Germinal center (tissue), 1 donor: ENCODE measurements around the gene RPP25L.

Experiments used
- DNase-seq: peaks from one replicate; pipeline ENCODE4 v3.0.0; 2012; ENCODE audit warnings: mixed read lengths, low spot score

The RPP25L gene

DNA sequence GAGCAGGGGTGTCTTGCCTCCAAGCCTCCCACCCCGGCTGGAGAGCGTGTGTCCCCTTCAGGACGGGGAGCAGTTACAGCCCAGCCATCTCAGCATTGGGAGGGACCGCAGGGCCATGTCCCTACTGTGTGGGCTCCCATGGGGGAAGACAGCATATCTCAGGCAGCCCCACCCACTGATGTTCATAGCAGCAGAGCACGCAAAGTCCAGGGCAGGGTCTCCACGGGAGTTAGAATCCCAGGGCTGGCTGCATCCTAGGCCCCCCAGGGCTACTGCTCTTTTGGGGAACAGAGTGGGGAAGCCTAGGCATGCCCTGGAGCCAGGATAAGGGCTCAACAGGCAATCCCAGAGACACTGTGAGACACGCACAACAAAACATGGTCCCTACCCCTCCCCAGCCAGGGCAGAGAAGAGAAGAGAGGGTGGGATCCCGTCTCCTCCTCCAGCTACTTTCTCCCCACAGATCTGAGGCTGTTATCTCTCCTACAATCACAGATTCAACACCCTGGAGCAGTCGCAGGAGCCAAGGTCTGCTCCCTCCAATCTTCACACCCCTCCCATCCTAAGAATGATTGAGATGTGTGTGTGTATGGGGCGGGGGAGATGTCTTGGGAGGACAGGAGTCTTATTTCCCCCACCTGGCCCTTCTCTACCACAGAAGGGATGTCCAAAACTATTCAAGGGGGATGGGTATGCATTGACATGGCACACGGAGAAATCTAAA is 25.8 kb downstream of the RPP25L start:
- no peak for DNase-seq

DNA sequence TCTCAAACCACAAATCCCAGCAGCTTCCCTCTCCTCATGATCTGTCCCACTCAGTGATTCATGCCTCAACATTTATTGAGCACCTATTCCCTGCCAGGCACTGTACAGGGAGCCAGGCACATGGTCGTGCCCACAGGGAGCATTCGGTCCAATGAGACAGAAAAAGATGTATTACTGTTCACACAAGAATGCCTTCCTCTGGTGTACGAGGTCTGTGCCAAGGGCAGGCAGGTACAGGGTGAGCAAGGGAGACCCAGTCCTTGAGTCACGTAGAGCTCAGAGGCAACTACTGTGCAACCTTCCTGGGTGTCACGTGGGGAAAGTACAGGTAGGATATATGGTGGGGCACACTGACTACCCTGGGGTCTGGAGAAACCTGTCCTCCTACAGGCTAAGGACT is 26.9 kb downstream of the RPP25L start:
- DNase-seq: no peak

DNA sequence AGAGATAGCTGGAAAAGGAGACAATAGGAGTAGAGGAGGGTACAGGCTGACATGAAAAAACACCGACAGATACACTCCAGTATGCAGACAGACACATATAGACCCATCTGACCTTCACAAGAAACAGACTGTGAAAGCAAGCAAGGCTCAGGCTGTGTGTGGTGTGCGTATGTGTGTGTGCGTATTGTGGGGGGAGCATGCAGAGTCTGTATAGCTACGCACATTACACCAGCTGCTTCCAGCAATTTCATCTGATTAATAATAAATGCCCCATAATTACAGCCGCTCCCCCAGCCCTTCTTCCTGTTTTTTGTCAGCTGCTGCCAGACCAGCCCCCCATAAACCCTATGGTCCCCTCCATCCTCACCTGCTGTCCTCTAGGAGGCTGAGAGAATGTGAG is 29.1 kb downstream of the RPP25L start:
- DNase-seq: no peak

DNA sequence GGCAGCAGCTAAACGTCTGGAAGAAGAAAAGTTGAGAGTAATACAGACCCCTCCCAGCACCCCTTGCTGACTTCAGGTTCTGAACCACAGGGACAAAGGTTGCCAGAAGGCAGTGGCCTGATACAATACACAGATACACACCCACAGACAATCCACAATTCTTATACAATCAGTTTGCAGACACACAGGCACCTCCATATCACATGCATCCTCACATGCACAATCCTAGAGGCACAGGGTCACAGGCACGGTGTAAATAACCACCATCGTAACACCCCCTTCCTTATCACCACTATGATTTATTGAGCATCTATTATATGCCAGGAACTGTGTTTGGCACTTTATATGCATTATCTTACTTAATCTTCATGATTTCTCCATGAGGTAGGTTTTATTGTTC is 30.6 kb downstream of the RPP25L start:
- no peak for DNase-seq

DNA sequence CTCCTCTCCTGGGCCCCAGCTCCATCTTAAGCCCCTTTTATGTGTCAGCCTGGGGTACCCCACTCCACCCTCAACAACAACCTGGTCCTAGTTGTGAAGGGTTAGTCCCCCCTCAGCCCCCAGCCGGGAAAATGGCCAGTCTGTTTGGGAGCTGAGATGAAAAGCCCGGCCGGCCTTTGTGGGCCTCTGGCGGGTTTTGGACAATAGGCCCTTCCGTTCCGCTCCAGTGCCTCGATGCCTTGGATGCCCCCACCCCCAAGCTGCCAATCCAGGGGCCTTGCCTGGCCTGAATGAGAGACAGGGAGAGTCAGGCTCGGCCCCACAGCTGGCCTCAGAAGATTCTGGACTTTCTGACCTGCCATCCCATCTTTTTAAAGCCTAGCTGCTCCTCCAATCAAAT is 31.5 kb downstream of the RPP25L start:
- no peak for DNase-seq

DNA sequence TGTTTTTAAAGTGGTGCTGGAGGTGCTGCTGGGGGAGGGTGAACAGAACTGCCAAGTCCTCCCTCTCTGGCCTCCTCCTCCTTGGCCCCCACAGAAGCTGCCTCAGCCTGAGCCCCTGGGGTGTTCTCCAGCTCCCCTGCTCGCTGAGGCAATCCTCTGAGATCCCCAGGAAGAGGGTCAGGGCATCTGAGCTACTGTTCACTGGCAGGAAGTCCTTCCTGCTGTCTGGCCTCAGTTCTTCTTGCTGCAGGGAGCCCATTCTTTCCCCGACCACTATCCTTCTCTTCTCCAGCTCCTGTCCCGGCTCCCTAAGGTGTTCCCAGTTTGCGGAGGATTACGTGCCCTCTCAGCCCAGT is 32.1 kb downstream of the RPP25L start:
- DNase-seq: no peak

DNA sequence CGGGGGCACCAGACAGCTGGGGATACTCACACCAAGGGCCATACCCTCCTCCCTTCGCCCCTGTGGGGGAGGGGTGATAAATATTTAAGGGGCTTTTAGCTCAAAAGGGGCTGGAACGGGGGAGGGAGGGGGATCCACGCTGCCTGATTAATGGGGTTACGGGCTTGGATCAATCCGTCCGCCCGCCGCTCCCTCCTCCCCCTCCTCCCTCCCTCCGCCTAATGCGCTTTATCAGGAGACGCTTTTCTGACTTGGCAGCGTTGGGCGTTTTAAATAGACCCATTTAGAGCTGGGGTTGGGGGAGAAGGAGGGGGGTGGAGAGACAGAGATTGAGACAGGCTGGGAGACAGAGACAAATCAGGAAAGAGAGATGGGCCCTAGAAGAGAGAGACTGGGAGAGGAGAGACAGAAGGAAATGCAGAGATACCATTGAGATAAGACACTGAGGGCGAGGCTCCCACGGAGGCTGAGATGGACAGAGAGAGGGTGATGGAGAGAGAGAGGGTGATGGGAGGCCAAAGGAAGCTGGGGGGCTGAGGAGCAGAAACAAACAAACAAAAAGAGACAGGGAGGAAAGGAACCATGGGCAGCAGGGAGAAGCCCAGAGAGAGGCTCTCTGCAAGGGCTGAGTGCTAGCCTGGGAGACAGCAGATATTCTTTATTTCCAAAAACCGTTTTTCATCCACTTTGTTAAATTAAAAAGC is 32.6 kb downstream of the RPP25L start:
- DNase-seq: no peak

DNA sequence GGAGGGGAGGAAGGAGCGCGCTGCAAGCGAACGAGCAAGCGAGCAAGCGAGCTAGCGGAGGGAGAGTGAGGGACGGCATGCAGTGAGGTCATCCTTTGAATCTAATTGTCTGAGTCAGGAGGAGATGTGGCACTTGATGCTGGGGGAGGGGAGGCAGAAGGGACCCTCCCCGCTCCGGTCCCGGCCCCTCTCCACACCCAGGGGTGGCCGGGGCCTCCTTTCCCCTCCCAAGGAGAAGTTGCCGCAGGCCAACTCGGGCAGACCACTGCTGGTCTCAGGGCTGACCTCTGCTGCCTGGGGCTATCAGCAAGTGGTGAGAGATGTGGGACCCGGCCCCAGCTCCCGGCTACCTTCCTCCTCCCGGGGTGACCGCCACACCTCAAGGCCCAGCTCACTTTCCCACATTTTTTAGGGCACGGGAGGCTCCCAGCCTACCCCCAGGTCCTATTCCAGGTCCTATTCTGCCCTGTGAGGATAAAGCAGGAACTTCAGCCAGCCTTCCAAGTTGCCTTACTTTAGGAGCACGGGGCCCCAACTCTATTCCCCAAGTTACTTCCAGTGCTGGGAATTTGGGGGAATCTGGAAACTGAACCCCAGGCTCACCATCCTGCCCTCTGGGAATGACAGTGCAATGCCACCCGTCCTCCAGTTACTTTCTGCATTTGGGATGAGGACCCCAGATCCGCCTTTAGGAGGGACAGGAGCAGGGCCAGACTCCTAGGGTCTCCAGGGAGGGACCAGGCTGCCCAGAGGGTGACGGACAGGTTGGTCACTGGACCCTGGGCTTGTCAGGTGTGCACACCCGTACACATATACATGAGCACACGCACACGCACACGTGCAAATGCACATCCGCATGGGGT is 33.4 kb downstream of the RPP25L start:
- DNase-seq: no peak

DNA sequence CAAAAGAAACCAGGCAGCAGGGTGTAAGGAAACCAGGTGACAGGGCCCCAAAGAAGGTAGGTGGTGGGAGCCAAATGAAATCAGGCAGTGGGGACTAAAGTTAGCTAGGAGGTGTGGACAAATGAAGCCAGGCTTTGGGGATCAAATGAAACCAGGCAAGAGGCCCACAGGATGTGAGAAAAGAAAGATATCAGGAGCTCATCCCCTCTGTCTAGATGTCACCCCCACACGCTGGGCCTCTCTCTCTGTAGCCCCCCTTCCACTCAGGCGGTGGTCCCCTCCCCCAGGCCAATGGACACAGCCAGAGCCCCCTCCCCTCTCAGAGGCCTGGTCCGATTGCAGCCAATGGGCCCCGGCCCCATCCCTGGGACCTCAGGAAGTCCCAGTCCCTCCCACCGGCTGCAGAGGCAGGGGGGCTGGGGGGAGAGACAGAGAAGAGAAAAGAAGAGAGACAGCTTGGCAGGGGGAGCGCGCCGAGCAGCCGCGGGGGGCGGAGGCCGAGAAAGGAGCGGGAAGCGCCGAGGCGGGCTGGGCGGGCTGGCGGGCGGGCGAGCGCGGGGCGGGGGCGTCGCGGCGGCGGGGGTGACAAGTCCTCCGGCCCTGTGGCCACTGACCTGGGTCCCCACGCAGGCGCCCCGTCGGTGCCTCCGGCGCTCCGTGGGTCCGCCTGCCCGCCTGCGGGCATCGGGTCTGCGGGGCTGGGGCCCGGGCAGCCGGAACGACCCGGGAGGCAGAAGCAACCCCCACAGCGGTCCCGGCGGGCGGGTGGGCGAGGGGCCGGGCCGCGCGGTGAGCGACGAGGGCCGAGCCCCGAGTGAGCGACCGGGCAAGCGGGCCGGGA is 34.3 kb downstream of the RPP25L start:
- DNase-seq: no peak

DNA sequence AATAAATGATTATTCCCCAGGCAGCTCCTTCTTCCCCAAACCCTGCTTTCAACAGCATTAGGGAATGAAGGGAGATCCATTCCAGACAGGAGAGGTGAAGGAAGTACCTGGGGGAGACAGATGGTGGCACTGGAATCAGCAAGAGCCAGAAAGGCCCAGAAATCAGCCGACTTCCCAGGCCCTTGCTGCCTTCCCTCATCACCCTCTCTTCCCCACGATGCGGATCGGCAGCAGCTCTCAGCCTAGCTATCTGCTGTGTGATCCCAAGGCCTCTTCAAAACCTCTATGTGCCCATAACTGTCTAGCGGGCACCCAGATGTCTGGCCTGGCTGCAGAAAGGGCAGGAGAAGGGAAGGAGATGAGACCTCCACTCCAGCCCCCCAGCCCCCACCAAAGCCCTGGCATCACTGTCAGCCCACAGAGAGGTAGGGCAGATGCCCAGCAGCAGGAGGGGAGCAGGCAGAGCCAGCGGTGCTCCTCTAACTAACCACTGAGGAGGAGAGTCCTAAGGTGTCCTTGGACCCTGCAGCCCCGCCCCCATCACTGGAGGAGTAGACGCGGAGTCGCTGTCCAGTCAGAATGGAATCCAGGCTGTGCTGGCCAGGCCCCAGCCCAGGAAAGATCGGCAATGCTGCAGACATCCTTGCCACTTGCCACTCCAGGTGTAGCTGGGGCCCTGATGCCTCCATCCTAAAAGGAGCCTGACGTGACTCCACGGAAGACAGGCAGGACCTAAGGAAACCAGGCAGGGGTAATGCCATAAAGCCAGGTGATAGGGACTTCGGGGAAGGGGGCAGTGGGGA is 35.1 kb downstream of the RPP25L start:
- no peak for DNase-seq

DNA sequence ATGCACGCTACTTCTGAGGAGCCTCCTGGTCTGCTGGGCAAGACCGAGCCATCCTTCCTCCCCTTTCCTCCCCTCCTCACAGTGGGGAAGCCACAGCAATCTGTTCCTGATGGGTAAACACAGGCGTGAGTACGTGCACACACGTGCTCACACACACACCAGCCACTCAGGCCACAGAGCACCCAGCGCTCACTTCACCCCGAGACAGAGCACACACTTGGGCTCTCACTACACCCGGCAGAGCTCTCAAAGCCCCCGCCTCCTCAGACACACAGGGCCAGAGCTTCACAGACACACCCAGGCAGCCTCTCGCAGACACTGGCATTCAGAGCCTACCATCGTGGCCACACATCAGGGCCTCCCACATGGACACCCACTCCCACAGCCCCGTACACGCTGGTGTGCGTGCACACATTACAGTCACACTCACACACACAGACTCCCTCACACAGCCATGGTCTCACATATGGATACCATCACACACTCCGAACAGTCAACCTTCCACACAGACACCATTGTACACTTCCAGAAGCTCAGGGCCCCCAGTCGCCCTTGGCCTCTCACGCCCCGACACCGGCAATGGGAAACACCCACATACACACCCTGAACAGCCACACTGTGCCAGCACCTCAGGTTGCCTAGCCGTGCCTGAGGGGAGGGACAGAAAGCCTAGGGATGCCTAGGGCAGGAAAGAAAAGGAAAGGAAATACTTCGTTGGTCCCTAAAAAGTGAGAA is 35.9 kb downstream of the RPP25L start:
- DNase-seq: no peak

DNA sequence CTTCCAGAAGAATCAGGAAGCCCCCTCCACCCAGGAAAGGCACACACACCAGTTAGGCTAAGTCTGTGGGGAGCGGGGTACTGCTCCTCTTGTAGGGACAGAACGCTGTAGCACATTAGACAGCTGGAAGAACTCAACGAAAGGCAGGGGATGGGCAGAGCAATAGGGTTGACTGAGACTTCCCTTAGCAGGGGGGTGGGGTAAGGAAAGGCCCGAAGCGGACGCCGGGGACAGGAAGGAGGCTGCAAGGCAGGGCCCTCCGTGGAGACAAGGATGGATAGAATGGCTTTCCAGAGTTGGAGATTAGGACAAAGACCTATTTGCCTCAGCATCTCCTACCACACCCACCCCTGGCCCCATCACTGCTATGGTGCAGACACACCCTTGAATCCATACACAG is 36.7 kb downstream of the RPP25L start:
- DNase-seq: no peak

DNA sequence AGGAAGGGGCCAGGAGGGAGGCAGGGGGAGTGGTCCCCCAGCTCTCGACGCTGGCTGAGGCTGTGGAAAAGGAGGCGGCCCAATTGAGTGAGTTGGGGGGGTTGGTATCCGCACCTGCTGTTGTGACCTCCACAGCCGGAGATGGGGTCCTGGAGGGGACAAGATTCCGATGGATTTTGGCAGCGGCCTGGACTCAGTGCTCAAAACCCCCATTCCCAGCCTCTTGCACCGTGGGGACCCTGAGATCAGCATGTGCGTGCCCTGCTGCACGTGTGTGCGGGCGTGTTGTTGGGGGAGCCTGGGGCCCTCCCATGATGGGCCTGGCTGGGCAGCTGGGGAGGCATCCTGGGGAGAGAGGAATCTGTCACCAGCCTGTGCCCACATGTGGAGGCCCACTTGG is 37.3 kb downstream of the RPP25L start:
- DNase-seq: no peak

DNA sequence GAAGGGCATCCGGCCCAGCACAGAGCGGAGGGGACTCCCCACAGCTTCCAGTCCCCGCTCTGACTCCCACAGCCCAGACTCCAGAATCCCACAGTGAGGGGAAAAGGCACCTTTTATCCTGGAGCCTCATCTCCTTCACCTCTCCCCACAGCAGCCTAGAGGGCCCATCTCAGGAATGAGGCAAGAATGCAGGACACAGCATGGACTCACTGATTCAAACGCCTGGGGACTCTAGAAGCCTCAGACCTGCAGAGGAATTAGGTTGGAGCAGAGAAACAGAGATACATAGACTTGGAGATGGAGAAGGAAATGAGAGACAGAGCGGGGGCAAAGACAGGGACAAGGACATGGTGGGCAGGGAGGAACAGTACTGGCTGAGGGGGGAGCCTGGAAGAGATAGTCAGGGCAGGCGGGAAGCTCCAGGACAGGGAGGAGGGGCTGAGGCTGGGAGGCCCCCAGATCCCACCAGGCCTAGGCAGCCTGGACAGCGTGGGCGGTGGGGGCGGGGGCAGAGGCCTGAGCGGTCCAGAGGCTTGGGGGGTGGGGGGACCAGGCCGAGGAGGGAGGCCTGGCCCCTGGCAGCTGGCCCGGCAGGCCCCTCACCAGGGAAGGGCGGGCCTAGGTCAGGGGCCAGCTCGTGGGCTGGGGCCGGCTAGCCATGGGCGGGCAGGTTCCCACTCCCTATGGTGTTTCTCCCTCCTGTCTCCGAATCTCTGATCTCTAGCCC is 38.1 kb downstream of the RPP25L start:
- no peak for DNase-seq

DNA sequence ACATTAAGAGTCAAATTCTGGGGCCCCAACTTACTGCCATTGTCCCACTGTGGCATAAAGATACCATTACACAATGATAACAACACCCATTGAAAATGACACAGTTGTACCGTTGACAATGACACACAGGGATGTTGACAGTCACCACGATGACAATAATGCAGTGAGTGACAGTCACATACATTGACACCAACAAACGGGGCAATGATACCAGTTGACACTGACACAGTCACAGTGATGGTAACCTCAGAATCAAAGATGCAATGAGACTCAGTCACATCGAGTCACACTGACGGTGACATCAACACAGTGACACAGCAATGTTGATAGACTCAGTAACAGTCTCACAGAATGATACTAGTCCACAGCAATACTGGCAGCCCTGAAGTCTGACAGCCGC is 39.3 kb downstream of the RPP25L start:
- DNase-seq: no peak

DNA sequence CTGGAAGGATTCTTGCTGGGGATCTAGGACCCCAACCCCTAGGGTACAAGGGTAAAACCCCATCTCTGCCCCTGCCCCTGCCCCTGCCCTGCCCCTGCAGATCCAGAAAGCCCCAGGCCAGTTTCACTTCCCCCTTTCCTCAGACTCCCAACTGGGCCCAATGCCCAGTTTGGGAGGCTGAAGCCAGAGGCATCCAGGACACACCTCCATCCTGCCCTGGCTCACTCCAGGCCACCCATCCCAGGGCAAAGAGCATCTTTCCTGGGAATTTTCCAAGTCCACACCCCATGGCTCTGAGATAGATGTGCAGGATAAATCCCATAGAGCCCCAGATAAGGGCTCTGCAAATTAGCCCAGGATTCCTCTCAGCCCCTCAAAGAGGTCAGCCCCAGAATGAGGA is 39.8 kb downstream of the RPP25L start:
- DNase-seq: no peak

DNA sequence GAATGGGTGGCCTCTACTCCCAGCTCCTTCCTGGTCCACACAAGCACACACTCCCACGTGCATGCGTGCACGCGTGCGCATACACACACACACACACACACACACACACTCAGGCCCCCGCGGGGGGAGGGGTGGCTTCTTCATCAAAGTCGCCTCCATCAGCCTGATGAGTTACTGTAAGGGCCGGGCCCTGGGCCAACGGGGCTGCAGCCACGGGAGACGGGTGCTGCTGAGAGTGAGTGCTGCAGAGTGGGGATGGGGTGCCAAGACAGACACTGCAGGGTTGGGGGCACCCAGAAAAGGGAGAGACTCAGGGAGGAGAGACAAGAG is 40.5 kb downstream of the RPP25L start:
- no peak for DNase-seq

DNA sequence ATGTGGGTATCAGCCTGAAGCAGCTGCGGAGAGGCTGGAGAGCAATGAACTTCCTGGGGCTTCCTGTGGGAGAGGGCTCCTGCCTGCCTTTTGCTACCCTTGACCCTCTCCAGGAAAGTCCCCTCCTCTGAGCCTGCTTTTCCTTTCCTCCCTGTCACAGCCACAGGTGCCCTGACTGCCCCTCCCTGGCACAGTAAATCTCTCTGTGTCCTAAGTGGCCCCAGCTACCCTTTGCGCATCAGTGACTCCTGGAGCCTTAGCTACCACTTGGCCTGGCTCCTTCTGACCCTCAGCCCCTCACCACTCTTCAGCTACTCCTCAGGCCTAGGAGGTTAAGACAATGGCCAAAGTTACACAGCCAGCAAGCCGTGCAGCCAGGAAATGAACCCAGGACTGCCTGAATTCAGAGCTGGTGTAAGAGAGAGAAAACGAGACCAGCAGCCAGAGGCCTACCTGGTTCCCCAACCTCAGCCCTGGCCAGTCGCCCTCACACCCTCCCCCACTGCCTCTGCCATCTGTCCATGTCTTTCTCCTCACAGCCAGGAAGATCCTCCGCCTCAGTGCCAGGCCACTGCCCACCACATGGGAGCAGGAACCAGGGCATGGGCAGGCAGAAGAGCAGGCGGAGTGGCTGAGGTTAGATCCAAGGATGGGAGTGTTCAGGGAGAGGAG is 41.0 kb downstream of the RPP25L start:
- no peak for DNase-seq

DNA sequence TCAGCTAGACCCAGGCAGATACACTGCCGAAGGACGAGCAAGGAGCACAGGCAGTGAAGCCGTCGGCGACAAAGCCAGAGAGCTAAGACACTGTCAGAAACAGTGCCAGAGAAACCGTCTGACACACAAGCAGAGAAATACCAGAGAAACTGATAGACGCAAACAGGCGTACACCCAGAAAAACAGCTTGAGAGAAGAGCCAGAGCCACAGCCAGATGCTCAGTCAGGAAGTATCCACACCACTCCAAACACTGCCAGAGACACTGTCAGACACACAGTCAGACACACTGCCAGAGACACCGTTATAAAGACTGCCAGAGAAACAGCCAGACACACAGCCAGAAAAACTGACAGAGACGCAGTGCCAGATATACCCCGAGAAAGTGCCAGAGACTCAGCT is 41.5 kb downstream of the RPP25L start:
- no peak for DNase-seq

DNA sequence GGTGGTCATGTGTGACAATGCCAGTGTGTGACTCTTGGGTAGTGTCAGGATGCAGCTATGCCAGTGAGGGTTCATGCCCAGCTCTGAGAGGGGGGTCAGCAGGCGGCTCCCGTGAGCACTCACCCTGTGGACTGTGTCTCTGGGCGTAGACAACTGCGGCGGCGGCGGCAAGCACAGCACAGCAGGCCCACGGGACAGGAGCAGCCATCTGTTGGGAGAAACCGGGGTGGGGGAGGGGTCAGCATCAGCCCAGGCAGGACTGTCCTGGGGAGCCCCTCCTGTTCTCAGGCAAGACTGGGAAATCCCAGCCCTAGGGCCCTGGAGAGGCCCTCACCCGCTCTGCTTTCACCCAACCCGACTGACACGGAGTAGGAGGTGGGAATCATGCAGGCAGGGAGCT is 43.1 kb downstream of the RPP25L start:
- DNase-seq: no peak
